ENCODE measurements around the gene IRF1. TPM values are rescaled to one million over a fixed set of nuclear protein-coding genes. Genes with fewer than 3 reads are reported as not detected.
"Not testable (repeated sequence)": the region's sequence is repeated elsewhere in the genome, so short reads cannot be mapped to it uniquely, and the experiment has no call there.

Gene IRF1
- total RNA-seq, 1 donor from 2014 or later: 371 TPM

GRCh38 chr5:132488590-132488989, 2.0 kb downstream of the IRF1 start:
- intact Hi-C loops (cut with micrococcal nuclease): no loop called here

- intact Hi-C loops (cut with micrococcal nuclease): no loop called here
These were observed 2.6 kb downstream of the IRF1 start for GRCh38 chr5:132487841-132488555.

- intact Hi-C loops (cut with micrococcal nuclease): no loop called here
These were observed 3.5 kb downstream of the IRF1 start for GRCh38 chr5:132487095-132487428.

- intact Hi-C loops (cut with micrococcal nuclease): no loop called here
These were observed 4.1 kb downstream of the IRF1 start for GRCh38 chr5:132486318-132487094.

GRCh38 chr5:132485641-132486317, 4.8 kb downstream of the IRF1 start:
- intact Hi-C loops (cut with micrococcal nuclease): no loop called here

GRCh38 chr5:132484876-132485640, 5.5 kb downstream of the IRF1 start:
- intact Hi-C loops (cut with micrococcal nuclease): not testable (repeated sequence)

GRCh38 chr5:132484391-132484725, 6.2 kb downstream of the IRF1 start:
- intact Hi-C loops (cut with micrococcal nuclease): no loop called here

GRCh38 chr5:132483661-132484390, 6.7 kb downstream of the IRF1 start:
- intact Hi-C loops (cut with micrococcal nuclease): no loop called here

- intact Hi-C loops (cut with micrococcal nuclease): no loop called here
These were observed 7.5 kb downstream of the IRF1 start for GRCh38 chr5:132483101-132483500.

- intact Hi-C loops (cut with micrococcal nuclease): no loop called here
These were observed 8.9 kb downstream of the IRF1 start for GRCh38 chr5:132481596-132482211.

- intact Hi-C loops (cut with micrococcal nuclease): no loop called here
These were observed 9.5 kb downstream of the IRF1 start for GRCh38 chr5:132480893-132481595.

GRCh38 chr5:132480546-132480892, 10.1 kb downstream of the IRF1 start:
- intact Hi-C loops (cut with micrococcal nuclease): no loop called here

- intact Hi-C loops (cut with micrococcal nuclease): no loop called here
These were observed 10.5 kb downstream of the IRF1 start for GRCh38 chr5:132480042-132480441.

- intact Hi-C loops (cut with micrococcal nuclease): no loop called here
These were observed 11.2 kb downstream of the IRF1 start for GRCh38 chr5:132479111-132479951.

GRCh38 chr5:132478366-132478871, 12.2 kb downstream of the IRF1 start:
- intact Hi-C loops (cut with micrococcal nuclease): no loop called here

- intact Hi-C loops (cut with micrococcal nuclease): no loop called here
These were observed 12.7 kb downstream of the IRF1 start for GRCh38 chr5:132477784-132478365.

GRCh38 chr5:132476876-132477781, 13.4 kb downstream of the IRF1 start:
- intact Hi-C loops (cut with micrococcal nuclease): no loop called here

Measured in T-helper 2 cell treated with Interferon-gamma antibody and Interleukin-4, amounts not matched to agents 100 ng/mL and 5 ng/mL, for 36 hours (primary cell).